LHCN-M2 (cell line): ENCODE data around the gene NDUFS1. TPM values are rescaled to one million over a fixed set of nuclear protein-coding genes. Genes with fewer than 3 reads are reported as not detected.
A peak's percentile ranks its signal among the peaks of the same experiment; 100 is the strongest.
"Not testable (repeated sequence)": the region's sequence is repeated elsewhere in the genome, so short reads cannot be mapped to it uniquely, and the experiment has no call there.

Source experiments
- DNase-seq: peaks from one replicate; pipeline ENCODE4 v3.0.0-alpha.2; 2012; ENCODE audit warnings: low read depth
- total RNA-seq: library from RNA; depleted of rRNA; stranded (reverse); fragments of >200 nt; gene quantifications from 2 replicates; pipeline ENCODE4 v1.2.3, GENCODE V29; 2014

NDUFS1 gene
- total RNA-seq, 1 experiment from 2014 or later: 134 TPM

GRCh38 chr2:206163251-206163880 lies 4.1 kb upstream of the NDUFS1 start:
- no peak for DNase-seq

GRCh38 chr2:206162401-206162800 lies 3.2 kb upstream of the NDUFS1 start:
- not testable (repeated sequence) for DNase-seq

GRCh38 chr2:206160807-206161179 lies 1.5 kb upstream of the NDUFS1 start:
- no peak for DNase-seq

GRCh38 chr2:206160125-206160806 lies 1.0 kb upstream of the NDUFS1 start:
- no peak for DNase-seq

GRCh38 chr2:206158563-206159345 lies 490 bp downstream of the NDUFS1 start:
- peak; percentile 40 for DNase-seq

- not testable (repeated sequence) for DNase-seq
These were observed 2.2 kb downstream of the NDUFS1 start for GRCh38 chr2:206157014-206157413.

GRCh38 chr2:206154197-206154596 lies 5.0 kb downstream of the NDUFS1 start:
- DNase-seq: peak; percentile 23

- DNase-seq: no peak
These were observed 8.6 kb downstream of the NDUFS1 start for GRCh38 chr2:206150631-206151030.

GRCh38 chr2:206150168-206150567 lies 9.1 kb downstream of the NDUFS1 start:
- DNase-seq: no peak

- no peak for DNase-seq
These were observed 9.9 kb downstream of the NDUFS1 start for GRCh38 chr2:206149330-206149729.

GRCh38 chr2:206145665-206146064 lies 13.6 kb downstream of the NDUFS1 start:
- no peak for DNase-seq

- DNase-seq: no peak
These were observed 14.9 kb downstream of the NDUFS1 start for GRCh38 chr2:206144383-206144782.

- DNase-seq: no peak
These were observed 15.8 kb downstream of the NDUFS1 start for GRCh38 chr2:206143451-206143850.

- DNase-seq: peak; percentile 24
These were observed 31.6 kb downstream of the NDUFS1 start for GRCh38 chr2:206127656-206128055.

GRCh38 chr2:206125901-206126300 lies 33.3 kb downstream of the NDUFS1 start:
- no peak for DNase-seq

GRCh38 chr2:206122569-206122968 lies 36.7 kb downstream of the NDUFS1 start:
- DNase-seq: not testable (repeated sequence)

GRCh38 chr2:206116278-206116677 lies 43.0 kb downstream of the NDUFS1 start:
- no peak for DNase-seq

GRCh38 chr2:206115026-206115578 lies 44.1 kb downstream of the NDUFS1 start:
- peak; percentile 6 for DNase-seq

- DNase-seq: peak; percentile 27
These were observed 46.2 kb downstream of the NDUFS1 start for GRCh38 chr2:206112846-206113547.

- no peak for DNase-seq
These were observed 47.1 kb downstream of the NDUFS1 start for GRCh38 chr2:206112108-206112507.

GRCh38 chr2:206108713-206109112 lies 50.5 kb downstream of the NDUFS1 start:
- DNase-seq: no peak

GRCh38 chr2:206105541-206105940 lies 53.7 kb downstream of the NDUFS1 start:
- DNase-seq: no peak
